Measurements from ENCODE around the gene MACF1. TPM values are rescaled to one million over a fixed set of nuclear protein-coding genes. Genes with fewer than 3 reads are reported as not detected.

The MACF1 gene
- total and polyA plus RNA-seq, 2 experiments from 2014 or later: 80.4 to 261 TPM

DNA sequence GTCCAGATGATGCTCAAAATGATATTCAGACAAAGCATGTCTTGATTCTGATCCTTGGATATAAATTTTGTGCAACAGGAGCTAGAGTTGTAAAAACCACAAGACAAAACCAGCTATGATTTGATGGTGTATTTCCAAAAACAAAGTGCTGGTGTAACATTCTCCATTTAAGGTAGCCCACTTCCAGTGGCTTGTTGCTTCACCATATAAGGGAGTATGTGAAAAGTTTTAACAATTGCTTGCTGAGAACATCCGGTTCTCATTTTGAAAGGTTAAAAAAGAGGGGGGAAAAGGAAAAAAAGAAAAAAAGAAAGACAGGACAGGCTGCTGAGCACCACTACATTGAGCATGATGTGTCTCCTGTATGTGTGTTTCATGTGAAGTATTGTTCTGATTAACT lies 123.6 kb downstream of the MACF1 start:
- H3K9me3 ChIP-seq (ENCODE audit: low read depth): no peaks in the 10 kb centered on the region
- no peak overlapping the region for H3K27ac ChIP-seq
- H3K36me3 ChIP-seq: peaks cover 81% of the 10 kb centered on the region
- H3K4me1 ChIP-seq (ENCODE audit: low read depth): no peaks in the 10 kb centered on the region
- no peak overlapping the region for H3K4me3 ChIP-seq
- TF ChIP-seq, protein P1, sequence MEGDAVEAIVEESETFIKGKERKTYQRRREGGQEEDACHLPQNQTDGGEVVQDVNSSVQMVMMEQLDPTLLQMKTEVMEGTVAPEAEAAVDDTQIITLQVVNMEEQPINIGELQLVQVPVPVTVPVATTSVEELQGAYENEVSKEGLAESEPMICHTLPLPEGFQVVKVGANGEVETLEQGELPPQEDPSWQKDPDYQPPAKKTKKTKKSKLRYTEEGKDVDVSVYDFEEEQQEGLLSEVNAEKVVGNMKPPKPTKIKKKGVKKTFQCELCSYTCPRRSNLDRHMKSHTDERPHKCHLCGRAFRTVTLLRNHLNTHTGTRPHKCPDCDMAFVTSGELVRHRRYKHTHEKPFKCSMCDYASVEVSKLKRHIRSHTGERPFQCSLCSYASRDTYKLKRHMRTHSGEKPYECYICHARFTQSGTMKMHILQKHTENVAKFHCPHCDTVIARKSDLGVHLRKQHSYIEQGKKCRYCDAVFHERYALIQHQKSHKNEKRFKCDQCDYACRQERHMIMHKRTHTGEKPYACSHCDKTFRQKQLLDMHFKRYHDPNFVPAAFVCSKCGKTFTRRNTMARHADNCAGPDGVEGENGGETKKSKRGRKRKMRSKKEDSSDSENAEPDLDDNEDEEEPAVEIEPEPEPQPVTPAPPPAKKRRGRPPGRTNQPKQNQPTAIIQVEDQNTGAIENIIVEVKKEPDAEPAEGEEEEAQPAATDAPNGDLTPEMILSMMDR (IDR thresholded peaks at IDR 0.05; ENCODE audit: low read depth, low read length): no peak
- H3K27me3 ChIP-seq: no peaks in the 10 kb centered on the region
- DNase-seq (ENCODE audit: low read depth in 1 of 2, low spot score in 1 of 2): no peak

DNA sequence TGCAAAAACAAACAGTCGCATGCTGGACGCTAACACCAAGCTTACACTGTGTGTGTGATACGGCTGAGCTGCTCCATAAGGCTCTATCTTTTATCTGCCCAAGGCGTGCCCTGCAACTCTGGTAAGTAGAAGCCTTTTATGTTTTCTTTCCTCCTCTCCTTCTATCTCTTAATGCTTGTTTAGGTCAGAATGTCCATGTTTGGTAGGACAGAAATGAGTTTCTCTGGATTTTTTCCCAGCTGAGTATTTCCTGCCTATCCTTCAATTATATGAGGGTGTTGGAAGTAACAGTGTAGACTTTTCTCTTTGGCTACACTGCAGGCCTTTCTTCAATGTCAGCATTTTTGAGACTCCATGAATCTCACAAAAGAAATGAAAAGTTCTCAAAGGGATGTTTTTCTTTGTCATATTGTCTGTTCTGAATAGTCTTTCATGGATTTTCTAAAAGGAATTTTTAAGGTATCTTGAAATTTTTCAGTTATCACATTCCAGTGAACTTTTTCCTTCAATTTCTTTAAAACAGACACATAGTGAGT lies 124.2 kb downstream of the MACF1 start:
- H3K9me3 ChIP-seq (ENCODE audit: low read depth): no peaks in the 10 kb centered on the region
- no peak overlapping the region for H3K4me3 ChIP-seq
- TF ChIP-seq, protein P1 (IDR thresholded peaks at IDR 0.05; ENCODE audit: low read depth, low read length): no peak
- H3K36me3 ChIP-seq: peaks cover 83% of the 10 kb centered on the region
- no peak overlapping the region for H3K27ac ChIP-seq
- no peaks in the 10 kb centered on the region for H3K4me1 ChIP-seq (ENCODE audit: low read depth)
- H3K27me3 ChIP-seq: no peaks in the 10 kb centered on the region
- no peak for DNase-seq (ENCODE audit: low read depth in 1 of 2, low spot score in 1 of 2)

DNA sequence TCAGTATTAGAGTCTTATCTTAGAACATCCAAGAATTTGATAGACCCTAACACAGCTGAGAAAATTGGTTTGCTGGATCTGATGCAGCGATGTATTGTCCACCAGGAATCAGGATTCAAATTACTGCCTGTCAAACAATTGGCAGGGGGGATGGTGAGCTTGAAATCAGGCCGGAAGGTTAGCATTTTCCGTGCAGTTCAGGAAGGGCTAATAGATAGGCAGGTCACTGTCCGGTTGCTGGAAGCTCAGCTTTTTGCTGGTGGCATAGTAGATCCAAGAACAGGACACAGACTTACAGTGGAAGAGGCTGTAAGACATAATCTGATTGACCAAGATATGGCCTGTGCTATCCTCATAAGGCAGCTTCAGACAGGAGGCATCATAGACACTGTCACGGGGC lies 127.2 kb downstream of the MACF1 start:
- Histone ChIP-seq H3K27me3 (no peaks in the 10 kb centered on the region), H3K4me3 (no peak overlapping the region), H3K4me1 (ENCODE audit: low read depth) (no peaks in the 10 kb centered on the region), H3K36me3 (peaks cover 78% of the 10 kb centered on the region), H3K9me3 (ENCODE audit: low read depth) (no peaks in the 10 kb centered on the region), H3K27ac (no peak overlapping the region)
- TF ChIP-seq, protein P1 (IDR thresholded peaks at IDR 0.05; ENCODE audit: low read depth, low read length): no peak
- no peak for DNase-seq (ENCODE audit: low read depth in 1 of 2, low spot score in 1 of 2)

DNA sequence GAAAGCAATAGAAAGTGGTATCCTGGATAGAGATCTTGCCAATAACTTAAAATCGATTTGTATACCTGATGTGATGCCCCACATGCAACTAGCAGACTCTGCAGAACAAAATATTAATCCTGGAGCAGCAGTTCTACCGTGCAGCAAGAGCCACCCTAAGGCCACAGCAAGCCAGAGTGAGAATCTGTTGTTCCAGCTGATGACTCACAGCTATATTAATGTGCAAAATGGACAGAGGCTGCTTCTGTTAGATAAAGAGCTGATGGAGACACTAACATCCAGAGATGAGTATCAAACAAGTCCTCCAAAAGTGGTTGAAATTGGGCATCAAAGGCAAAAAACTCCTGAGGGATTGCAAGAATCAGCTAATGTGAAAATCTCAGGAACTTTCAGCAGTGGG lies 127.8 kb downstream of the MACF1 start:
- Histone ChIP-seq H3K9me3 (ENCODE audit: low read depth) (no peaks in the 10 kb centered on the region), H3K4me3 (no peak overlapping the region), H3K4me1 (ENCODE audit: low read depth) (no peaks in the 10 kb centered on the region), H3K27me3 (no peaks in the 10 kb centered on the region), H3K36me3 (peaks cover 78% of the 10 kb centered on the region), H3K27ac (no peak overlapping the region)
- no peak for DNase-seq (ENCODE audit: low read depth in 1 of 2, low spot score in 1 of 2)
- TF ChIP-seq, protein P1 (IDR thresholded peaks at IDR 0.05; ENCODE audit: low read depth, low read length): no peak

DNA sequence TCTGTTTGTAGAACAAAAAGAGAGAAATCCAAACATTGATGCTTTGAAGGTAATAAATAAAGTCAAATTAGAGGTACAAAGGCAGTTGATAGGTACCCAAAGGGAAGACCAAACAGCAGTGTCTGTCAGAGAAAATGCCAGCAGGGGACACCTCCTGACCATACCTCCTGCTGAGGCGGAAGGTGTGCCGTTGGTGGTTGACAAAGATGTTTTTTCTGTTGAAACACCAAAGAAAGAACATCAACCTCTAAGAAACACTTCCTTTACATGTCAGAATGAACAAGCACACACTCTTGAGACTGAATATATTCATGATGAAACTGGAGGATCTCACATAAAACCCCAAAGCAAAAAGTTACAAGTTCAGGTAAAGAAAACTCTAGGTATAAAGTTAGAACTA lies 128.3 kb downstream of the MACF1 start:
- TF ChIP-seq, protein P1 (IDR thresholded peaks at IDR 0.05; ENCODE audit: low read depth, low read length): no peak
- no peak overlapping the region for H3K27ac ChIP-seq
- H3K4me3 ChIP-seq: no peak overlapping the region
- H3K4me1 ChIP-seq (ENCODE audit: low read depth): no peaks in the 10 kb centered on the region
- no peaks in the 10 kb centered on the region for H3K27me3 ChIP-seq
- H3K9me3 ChIP-seq (ENCODE audit: low read depth): no peaks in the 10 kb centered on the region
- DNase-seq (ENCODE audit: low read depth in 1 of 2, low spot score in 1 of 2): no peak
- peaks cover 76% of the 10 kb centered on the region for H3K36me3 ChIP-seq

Data from cardiac muscle cell (in vitro differentiated cells and primary cell).